CD4-positive, alpha-beta T cell treated with Interleukin-21 for 1 hour (primary cell): Measurements from ENCODE around the gene TRPV5.

Source experiments
- DNase-seq: peaks from one replicate; pipeline ENCODE4 v3.0.0-alpha.2; 2020

The TRPV5 gene

GRCh38 chr7:142868188-142868985, 65.2 kb downstream of the TRPV5 start:
- DNase-seq: no peak

GRCh38 chr7:142867398-142868187, 66.0 kb downstream of the TRPV5 start:
- DNase-seq: no peak

GRCh38 chr7:142867097-142867378, 66.5 kb downstream of the TRPV5 start:
- no peak for DNase-seq

- peak; percentile 25 for DNase-seq
These were observed 67.0 kb downstream of the TRPV5 start for GRCh38 chr7:142866361-142867096.

GRCh38 chr7:142865766-142866165, 67.8 kb downstream of the TRPV5 start:
- no peak for DNase-seq

GRCh38 chr7:142864980-142865747, 68.4 kb downstream of the TRPV5 start:
- DNase-seq: no peak

DNA sequence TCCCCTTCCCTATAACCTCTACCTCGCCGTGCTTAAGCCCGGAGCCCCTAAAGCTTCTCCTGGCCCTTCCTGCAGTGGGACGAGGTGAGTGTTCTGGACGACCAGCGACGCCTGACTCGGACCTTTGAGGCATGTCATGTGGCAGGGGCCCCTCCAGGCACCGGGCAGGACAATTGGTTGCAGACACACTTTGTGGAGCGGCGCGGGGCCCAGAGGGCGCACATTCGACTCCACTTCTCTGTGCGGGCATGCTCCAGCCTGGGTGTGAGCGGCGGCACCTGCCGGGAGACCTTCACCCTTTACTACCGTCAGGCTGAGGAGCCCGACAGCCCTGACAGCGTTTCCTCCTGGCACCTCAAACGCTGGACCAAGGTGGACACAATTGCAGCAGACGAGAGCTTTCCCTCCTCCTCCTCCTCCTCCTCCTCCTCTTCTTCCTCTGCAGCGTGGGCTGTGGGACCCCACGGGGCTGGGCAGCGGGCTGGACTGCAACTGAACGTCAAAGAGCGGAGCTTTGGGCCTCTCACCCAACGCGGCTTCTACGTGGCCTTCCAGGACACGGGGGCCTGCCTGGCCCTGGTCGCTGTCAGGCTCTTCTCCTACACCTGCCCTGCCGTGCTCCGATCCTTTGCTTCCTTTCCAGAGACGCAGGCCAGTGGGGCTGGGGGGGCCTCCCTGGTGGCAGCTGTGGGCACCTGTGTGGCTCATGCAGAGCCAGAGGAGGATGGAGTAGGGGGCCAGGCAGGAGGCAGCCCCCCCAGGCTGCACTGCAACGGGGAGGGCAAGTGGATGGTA, 69.5 kb downstream of the TRPV5 start:
- DNase-seq: no peak

DNA sequence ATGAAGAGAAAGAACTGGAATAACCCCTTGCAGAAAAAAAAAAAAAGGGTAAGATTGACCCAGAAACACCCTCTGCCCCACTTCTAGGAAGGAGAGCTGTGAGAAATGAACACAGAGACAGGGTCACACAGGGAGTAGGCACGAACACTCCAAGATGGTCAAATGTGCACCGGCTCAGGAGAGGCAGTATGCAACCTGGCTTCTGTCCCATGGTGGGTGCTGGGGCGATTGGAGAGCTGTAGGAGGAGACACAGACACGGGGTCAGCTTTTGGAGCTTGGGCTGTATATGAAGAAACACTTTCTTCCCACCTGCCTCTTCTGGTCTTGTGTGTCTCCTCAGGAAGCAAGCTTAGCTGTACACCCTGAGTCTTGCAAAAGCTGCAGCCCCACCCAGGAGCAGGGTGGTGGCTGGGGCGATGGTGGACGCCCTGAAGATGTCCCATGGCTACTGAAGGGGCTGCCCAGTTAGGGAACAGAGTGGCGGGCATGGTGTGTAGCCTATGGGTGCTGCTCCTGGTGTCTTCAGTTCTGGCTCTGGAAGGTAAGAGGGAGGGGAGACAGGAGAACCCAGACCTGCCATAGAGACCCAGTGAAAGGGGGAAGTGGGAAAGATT, 70.7 kb downstream of the TRPV5 start:
- DNase-seq: no peak

- no peak for DNase-seq
These were observed 71.2 kb downstream of the TRPV5 start for GRCh38 chr7:142862351-142862750.

DNA sequence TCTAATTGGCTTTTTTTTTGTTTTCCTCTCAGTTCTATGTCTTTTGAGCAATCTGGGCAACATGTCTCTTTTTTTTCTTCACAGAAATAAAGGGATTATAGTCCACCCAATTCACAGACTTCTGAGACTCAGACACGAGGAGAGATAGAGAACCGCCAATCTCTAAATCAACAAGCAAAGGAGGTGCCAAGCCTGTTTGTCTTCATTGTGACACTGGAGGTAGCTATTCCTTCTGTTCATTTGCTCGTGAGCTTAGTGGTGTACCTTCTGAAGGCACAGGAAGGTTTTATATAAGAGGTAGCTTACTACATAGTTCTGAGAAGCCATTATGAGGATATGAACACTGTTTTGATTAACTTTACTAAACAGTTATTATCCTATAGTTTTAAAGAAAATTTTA, 72.6 kb downstream of the TRPV5 start:
- DNase-seq: no peak

DNA sequence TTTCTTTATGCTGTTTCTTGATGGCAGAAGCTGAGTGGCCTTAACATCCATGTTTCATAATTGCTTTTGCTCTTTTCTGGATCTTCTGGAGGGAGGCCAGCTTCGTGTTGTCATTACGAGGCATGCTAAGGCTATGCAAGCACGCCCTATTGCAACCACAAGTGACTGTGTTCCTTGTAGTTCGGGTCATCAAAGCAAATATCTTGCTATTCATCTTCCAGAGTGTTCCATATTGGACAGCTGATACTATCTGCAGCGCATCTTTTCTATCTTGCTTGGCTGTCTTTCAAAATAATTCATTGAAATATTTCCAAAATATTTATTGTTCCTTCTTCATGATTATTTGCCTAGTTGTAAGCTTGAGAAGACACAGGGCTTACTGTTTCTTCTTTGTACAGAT, 73.7 kb downstream of the TRPV5 start:
- no peak for DNase-seq

- no peak for DNase-seq
These were observed 74.1 kb downstream of the TRPV5 start for GRCh38 chr7:142859411-142859810.
